Stimulated activated CD8-positive, alpha-beta memory T cell treated with anti-CD3 and anti-CD28 coated beads, Interleukin-15, amount 100 ng/mL, for 48 hours (primary cell): ENCODE measurements around the gene GSTT2B.
"Not testable (repeated sequence)": the region's sequence is repeated elsewhere in the genome, so short reads cannot be mapped to it uniquely, and the experiment has no call there.

Source experiments
- DNase-seq, 2 donors: peaks; one replicate each; pipeline ENCODE4 v3.0.0-alpha.2; 2020; ENCODE audit warnings: low read depth in 2 of 2

Gene GSTT2B

DNA sequence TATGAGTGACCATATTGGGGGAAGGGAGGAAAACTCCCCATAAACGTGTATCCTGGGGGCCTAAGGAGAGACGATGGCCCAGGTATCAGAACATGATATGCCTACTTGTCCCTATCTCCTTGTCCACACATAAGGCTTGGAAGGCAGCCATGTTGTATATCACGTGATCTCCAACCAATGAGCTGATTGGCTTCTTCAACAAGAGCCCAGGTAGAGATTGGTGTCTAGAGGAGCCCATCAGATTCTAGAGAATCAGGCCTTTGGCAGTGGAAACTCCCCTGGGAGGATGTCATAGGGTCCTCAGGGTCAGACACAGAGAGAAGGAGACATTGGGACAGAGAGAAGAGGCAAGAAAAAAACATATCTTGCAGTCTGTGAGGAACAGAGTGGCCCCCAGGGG, 13.6 kb downstream of the GSTT2B start:
- DNase-seq, result not testable (repeated sequence)

DNA sequence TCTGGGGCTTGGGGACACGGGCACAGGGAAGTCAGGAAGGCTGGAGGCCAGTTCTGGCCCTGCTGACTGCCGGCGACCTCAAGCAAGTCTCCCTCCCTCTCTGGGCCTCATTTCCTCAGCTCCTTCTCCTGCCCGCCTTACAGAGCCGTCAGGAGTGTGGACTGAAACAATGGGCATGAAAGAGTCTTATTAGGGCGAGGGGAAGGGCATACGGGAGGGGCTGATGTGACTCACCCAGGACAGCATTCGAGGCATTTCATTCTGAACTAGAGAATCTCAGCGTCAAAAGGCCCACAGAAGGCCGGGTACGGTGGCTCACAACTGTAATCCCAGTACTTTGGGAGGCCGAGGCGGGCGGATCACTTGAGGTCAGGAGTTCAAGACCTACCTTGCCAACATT, 20.8 kb downstream of the GSTT2B start:
- DNase-seq, result not testable (repeated sequence)

DNA sequence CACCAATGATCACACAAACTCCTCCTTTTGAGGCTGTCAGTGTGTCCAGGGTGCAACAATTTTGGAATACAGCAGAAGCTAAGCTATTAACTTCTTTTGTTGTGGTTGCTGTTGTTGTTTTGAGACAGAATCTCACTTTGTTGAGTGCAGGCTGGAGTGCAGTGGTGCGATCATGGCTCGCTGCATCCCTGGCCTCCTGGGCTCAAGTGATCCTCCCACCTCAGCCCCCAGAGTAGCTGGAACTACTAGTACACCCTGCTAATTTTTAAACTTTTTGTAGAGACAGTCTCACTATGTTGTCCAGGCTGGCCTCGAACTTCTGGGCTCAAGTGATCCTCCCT, 22.0 kb downstream of the GSTT2B start:
- no peak for DNase-seq

DNA sequence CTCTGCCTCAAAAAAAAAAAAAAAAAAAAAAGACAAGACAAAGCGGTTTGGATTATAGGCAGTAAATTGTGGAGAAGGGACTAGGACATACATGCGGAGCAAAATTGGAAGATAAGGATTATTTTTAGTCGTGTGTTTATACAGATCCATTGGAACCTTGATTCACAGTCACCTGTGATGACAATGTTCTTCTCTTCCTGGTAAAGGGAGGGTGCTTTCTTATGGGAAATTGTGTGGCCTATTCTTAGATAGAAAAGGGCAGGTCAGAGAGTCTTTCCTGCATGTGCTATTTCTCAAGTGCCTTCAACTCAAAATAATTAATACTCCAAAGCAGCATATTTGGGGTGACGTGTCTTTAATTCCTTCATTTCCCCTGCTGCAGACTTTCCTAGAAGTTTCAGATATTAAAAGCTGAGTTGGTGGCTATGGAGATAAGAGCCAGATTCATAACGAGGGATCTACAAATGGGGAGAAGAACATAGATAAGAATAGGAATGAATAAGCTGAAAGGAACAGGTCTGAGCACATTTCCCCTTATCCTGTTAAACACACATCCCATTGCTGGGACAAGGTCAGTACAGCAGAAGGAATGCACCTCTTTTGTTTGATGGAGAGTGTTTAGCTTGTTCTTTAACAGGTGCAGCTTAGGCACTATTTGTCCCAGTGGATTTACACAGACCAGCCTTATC, 22.5 kb downstream of the GSTT2B start:
- no peak for DNase-seq

- DNase-seq, result no peak
These were observed 34.4 kb downstream of the GSTT2B start for GRCh38 chr22:23926561-23926960.

DNA sequence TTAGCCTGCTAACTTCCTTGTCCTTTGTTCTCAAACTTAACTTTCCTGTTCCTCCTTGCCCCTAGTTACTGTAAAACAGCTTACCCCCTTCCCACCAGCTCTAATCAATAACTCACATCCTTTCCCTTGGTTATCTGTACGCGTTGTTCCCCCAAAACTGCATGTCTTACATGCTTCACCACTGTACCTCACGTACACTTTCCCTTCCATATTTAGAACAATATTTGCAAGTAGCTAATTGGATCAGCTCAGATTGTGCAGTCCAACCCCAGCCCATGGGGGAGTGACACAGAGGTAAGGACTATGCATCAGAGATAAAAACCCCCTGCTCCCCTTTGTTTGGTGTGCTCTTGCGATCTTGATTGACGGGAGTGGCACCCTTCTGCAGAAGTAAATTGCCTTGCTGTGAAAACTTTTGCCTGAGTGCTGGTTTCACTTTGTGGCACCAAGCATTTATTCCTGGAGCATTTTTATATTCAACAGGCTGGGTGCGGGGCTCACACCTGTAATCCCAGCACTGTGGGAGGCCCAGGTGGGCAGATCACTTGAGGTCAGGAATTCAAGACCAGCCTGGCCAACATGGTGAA, 35.9 kb downstream of the GSTT2B start:
- DNase-seq, result no peak

DNA sequence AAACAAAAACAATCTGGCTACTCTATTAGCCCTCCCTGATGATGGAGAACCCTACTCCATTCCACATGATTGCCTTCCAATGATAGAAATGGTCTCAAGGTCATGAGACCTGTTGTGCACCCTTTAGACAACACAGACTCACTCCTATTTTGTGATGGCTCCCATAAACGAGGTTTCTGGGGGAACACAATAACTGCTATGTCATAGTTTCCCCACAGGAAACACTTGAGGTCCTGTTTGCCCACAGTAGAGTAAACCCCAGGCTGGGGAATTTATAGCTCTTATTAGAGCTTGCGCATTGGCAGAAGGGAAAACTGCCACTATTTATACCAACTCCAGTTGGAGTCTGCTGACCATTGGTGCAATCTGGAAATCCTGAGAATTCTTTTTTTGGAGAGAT, 38.1 kb downstream of the GSTT2B start:
- no peak for DNase-seq

DNA sequence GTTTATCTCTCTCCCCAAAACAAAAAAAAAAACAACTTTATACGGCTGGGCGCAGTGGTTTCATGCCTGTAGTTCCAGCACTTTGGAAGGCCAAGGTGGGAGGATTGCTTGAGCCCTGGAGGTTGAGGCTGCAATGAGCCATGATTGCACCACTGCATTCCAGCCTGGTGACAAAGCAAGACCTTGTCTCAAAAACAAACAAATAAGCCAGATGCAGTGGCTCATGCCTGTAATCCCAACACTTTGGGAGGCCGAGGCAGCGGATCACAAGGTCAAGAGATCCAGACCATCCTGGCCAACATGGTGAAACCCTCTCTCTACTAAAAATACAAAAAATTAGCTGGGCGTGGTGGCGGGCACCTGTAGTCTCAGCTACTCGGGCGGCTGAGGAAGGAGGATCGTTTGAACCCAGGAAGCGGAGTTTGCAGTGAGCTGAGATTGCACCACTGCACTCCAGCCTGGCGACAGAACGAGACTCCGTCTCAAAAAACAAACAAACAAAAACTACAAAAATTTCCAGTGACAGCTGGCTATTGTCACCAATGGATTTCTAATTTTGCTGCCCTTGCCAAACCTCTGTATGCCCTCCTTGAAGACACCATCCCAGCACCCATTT, 39.3 kb downstream of the GSTT2B start:
- DNase-seq, result not testable (repeated sequence)

- not testable (repeated sequence) for DNase-seq
These were observed 40.8 kb downstream of the GSTT2B start for GRCh38 chr22:23920267-23920611.

DNA sequence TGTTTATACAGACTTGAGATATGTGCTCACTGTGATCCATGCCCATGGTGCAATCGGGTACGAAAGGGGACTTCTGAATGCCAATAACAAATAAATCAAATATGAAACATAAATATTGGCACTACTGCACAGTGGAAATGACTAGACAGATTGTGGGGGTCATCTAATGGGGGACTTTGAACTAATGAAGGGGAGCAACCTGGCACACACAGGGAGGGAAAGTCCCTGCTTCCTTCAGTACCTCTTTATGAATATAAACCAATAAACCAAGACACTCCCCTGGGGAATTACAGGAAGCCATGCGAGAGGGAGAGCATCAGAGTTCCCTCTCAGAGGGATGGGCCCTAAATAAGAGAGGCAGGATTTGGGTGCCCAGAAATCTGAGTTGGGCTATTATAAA, 45.7 kb downstream of the GSTT2B start:
- DNase-seq, result no peak

DNA sequence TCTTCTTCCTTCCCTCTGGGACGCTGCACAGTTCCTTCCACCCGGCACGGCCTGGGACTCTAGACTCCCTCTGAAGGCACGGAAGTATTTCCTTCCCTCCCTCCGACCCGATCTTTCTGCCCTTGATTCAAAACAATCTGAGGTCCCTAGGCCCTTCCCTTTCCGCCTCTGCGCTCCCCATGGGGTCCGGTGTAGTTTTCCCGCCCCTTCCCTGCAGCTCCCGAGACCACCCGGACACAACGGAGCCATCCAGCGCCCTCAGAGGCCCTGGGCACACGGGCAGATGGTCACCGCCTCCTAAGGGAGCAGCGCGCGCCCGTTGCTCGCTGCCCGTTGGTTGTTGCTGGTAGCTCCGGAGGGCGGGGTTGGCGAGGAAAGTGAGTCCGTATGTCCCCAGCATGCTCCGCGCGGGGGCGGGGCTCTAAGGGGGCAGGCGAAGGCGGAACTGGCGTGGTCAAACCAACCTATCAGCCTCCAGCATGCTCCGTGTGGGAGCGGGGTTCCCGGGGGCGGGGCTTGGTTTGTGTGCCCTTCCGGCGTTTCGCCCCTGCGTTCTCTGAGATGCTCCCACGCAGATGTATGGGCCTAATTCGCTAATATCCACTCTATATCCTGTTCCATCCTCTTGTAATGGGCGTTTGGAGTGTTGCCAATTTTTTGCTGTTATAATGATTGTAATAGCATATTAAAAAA, 47.2 kb downstream of the GSTT2B start:
- DNase-seq, result peak; percentile 100

DNA sequence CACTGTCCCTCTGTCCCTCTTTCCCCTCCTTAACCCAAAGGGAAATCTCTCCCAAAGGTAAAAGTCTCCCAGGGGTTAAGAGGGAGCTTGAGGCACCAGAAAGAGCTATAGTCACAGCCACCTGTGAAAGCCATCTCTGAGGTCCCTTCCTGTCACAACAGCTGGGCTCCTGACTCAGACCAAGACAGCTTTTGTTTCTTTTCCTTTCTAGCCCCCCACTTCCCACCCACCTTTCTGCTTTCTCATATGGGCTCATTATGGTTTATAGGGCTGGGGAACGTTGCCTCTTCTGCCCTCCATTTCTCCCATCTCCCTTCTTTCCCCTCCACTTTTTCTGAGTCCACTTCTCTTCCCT, 47.7 kb downstream of the GSTT2B start:
- DNase-seq, result peak in 1 of 2 donors; percentile 21

DNA sequence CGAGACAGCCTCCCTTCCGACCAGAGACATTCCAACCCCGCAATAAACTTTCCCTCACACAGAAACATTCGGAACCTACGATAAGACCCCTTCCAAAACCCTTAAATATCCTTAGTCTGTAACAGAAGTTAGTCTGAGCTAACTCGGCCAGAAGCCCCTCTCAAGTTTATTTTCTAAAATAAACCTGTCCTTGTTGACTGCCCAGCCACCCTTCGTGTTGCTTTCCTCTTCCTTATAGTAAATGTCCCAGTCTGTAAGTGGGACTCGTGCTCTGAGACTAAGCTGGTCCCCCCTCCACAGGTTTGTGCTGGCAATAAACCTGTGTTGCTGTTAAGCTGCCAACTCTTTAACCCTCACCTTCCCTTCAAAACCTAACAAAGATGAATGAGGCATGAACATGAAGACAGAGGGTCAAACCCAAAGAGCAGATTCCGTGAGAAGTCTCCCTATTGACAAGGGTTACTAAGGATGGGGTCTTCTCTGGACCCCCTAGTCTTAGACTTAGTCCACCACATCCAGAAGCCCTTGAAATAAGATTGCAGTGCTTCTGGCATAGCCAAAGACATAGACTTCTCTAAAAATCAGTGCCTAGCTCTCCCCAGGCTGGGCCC, 48.6 kb downstream of the GSTT2B start:
- no peak for DNase-seq

DNA sequence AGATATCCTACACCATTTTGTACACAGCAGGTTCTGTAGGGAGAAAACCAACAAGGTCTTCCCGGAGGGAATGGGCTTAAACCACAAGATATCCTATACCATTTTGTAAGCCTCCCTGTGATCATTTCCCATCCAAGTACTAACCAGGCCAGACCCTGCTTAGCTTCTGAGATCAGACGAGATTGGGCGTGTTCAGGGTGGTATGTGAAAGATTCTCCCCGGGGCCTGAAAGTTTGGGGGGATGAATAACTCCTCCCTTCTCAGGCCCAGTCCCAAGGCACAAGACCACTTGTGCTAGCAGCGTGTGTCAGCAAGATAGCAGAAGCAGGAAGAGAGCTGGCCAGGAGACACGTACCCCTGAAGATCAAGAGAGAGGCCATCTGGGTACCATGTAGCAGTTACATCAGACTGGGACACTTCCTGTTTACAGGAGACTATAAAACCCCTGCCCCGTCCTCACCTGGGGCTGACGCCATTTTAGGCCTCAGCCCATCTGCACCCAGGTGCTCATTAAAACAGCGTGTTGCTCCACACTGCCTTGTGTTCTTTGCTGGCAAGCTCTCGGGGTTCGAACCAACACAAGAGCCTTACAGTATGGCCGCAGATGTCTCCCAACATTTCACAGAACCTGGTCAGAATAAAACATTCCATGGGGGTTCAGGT, 49.5 kb downstream of the GSTT2B start:
- DNase-seq, result no peak

GRCh38 chr22:23910496-23911190, 50.4 kb downstream of the GSTT2B start:
- no peak for DNase-seq

DNA sequence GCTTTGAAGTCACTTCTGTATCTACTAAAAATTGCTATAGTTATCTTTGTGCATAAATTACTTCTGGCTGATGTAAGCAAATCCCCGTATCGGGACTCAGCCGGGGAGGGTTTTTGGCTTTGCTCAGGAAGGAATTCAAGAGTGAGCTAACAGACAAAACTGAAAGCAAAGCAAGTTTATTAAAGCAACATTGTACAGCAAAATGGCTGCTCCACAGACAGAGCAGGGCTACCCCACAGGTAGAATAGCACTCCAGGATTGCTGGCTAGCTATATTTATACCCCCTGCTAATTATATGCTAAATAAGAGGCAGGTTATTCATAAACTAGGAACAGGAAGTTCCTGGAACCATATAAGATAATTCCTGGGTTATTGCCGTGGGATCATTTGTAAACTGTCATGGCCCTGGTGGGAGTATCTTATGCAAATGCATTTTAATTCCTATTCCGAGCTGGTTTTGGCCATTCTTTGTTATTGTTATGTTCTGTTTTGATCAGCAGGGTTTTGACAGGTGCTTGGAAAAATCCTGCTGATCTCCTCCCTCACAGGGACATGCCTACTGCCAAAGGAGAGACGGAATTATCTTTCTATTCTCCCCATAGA, 51.6 kb downstream of the GSTT2B start:
- no peak for DNase-seq

- DNase-seq, result no peak
These were observed 52.3 kb downstream of the GSTT2B start for GRCh38 chr22:23908587-23909205.

DNA sequence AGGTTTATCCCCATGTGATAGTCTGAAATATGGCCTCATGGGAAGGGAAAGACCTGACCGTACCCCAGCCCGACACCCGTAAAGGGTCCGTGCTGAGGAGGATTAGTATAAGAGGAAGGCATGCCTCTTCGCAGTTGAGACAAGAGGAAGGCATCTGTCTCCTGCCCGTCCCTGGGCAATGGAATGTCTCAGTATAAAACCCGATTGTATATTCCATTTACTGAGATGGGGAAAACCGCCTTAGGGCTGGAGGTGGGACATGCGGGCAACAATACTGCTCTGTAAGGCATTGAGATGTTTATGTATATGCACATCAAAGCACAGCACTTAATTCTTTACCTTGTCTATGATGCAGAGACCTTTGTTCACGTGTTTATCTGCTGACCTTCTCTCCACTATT, 53.6 kb downstream of the GSTT2B start:
- DNase-seq, result not testable (repeated sequence)
